SK-N-SH (cell line): ENCODE measurements around the gene MRAP. TPM values are rescaled to one million over a fixed set of nuclear protein-coding genes. Genes with fewer than 3 reads are reported as not detected.

Experiments
- CTCF ChIA-PET: fragments of 300-600, 350-600 bp; formaldehyde crosslinking; extraction: SDS; loops from one replicate; lab custom pipeline; 2021; lab: Yijun Ruan, JAX
- POLR2A ChIA-PET: fragments of 350-600 bp; sonication (Branson Sonifier 250); formaldehyde crosslinking; extraction: SDS; loops from one replicate; lab custom pipeline; 2020; ENCODE audit warnings: antibody characterized with exemption, inconsistent platforms; lab: Yijun Ruan, JAX
- DNase-seq: peaks from one replicate; pipeline ENCODE4 v3.0.0; 2012
- H2AFZ ChIP-seq: fragments of 200-600 bp; sonication (generic); 2 replicates; pipeline ENCODE4 v1.8.1; 2016; ENCODE audit warnings: antibody characterized with exemption, mild to moderate bottlenecking, low read depth
- H3F3A ChIP-seq: fragments of 200-600 bp; sonication (generic); replicated peaks from 2 replicates; pipeline ENCODE3; 2016; ENCODE audit warnings: antibody characterized with exemption, mild to moderate bottlenecking; ENCODE audit not compliant: insufficient read depth
- H3K27ac ChIP-seq, 2 experiments: fragments of 200-500 bp in 1 of 2; fragments of 200-600 bp in 1 of 2; sonication (Bioruptor generic) in 1 of 2; sonication (generic), shearing (Covaris generic) in 1 of 2; 2 replicates each; pipeline versions ENCODE4 v1.5.1 to v1.6.1; 2014 to 2016; ENCODE audit warnings: low read depth in 2 of 2, inconsistent platforms in 1 of 2, low read length in 1 of 2, mild to moderate bottlenecking in 1 of 2, mixed read lengths in 1 of 2
- H3K27me3 ChIP-seq: fragments of 200-600 bp; sonication (generic), shearing (Covaris generic); 2 replicates; pipeline ENCODE4 v1.6.1; 2016; ENCODE audit warnings: mixed run types; ENCODE audit not compliant: insufficient read depth
- H3K36me3 ChIP-seq, 2 experiments: fragments of 200-500 bp in 1 of 2; fragments of 200-600 bp in 1 of 2; sonication (Bioruptor generic) in 1 of 2; sonication (generic) in 1 of 2; replicated peaks in 1 of 2; 2 replicates each; pipeline versions ENCODE3 to v1.5.1; 2014 to 2016; ENCODE audit warnings: low read length in 1 of 2, mild to moderate bottlenecking in 1 of 2; ENCODE audit not compliant: insufficient read depth in 2 of 2, control insufficient read depth in 1 of 2
- H3K4me1 ChIP-seq, 2 experiments: fragments of 200-500 bp in 1 of 2; fragments of 200-600 bp in 1 of 2; sonication (Bioruptor generic) in 1 of 2; sonication (generic), shearing (Covaris generic) in 1 of 2; 2 replicates each; pipeline versions ENCODE4 v1.5.1 to v1.6.1; 2014 to 2016; ENCODE audit warnings: low read depth in 1 of 2, low read length in 1 of 2, mixed run types in 1 of 2; ENCODE audit not compliant: insufficient read depth in 2 of 2, control insufficient read depth in 1 of 2
- H3K4me2 ChIP-seq: fragments of 200-600 bp; sonication (generic), shearing (Covaris generic); 2 replicates; pipeline ENCODE4 v1.6.1; 2017; ENCODE audit warnings: mixed run types
- H3K4me3 ChIP-seq, 2 experiments: fragments of 200-500 bp in 1 of 2; fragments of 200-600 bp in 1 of 2; sonication (Bioruptor generic) in 1 of 2; sonication (generic), shearing (Covaris generic) in 1 of 2; 2 replicates each; pipeline versions ENCODE4 v1.5.1 to v1.8.1; 2014 to 2016; ENCODE audit warnings: low read depth in 2 of 2, inconsistent platforms in 1 of 2, low read length in 1 of 2, mild to moderate bottlenecking in 1 of 2, mixed read lengths in 1 of 2, moderate library complexity in 1 of 2
- H3K79me2 ChIP-seq: fragments of 200-600 bp; sonication (generic); 2 replicates; pipeline ENCODE4 v1.8.1; 2017; ENCODE audit warnings: mild to moderate bottlenecking; ENCODE audit not compliant: insufficient read depth
- H3K9ac ChIP-seq: fragments of 200-600 bp; sonication (generic); 2 replicates; pipeline ENCODE4 v1.6.1; 2017; ENCODE audit warnings: mixed run types
- H3K9me2 ChIP-seq: fragments of 200-600 bp; sonication (generic); 2 replicates; pipeline ENCODE4 v1.6.1; 2017; ENCODE audit warnings: mixed run types
- H3K9me3 ChIP-seq: fragments of 200-600 bp; sonication (generic); 2 replicates; pipeline ENCODE4 v1.6.1; 2017; ENCODE audit warnings: mixed run types, mild to moderate bottlenecking, moderate library complexity
- H4K20me1 ChIP-seq: fragments of 200-600 bp; sonication (generic); 2 replicates; pipeline ENCODE4 v1.6.1; 2017; ENCODE audit warnings: mild to moderate bottlenecking, mixed run types; ENCODE audit not compliant: insufficient read depth
- CHD2 ChIP-seq: fragments of 150-350 bp; IDR thresholded peaks from 2 replicates; pipeline ENCODE4 v1.6.1; 2018; ENCODE audit warnings: low read length; ENCODE audit not compliant: partially characterized antibody
- ELF1 ChIP-seq: IDR thresholded peaks from 2 replicates; pipeline ENCODE4 v1.4.0; 2012
- EP300 ChIP-seq, 2 experiments: IDR thresholded peaks; 2 replicates each; pipeline versions ENCODE4 v1.4.0 to v1.6.1; 2012; ENCODE audit warnings: borderline replicate concordance in 1 of 2, low read depth in 1 of 2, low read length in 1 of 2
- EZH2phosphoT487 ChIP-seq: fragments of 200-600 bp; sonication (generic); IDR thresholded peaks from 2 replicates; pipeline ENCODE4 v1.6.1; 2017; ENCODE audit warnings: low read depth, mixed run types, mild to moderate bottlenecking, antibody characterized with exemption, moderate library complexity, borderline replicate concordance
- FOSL2 ChIP-seq: IDR thresholded peaks from 2 replicates; pipeline ENCODE4 v1.4.0; 2012; ENCODE audit warnings: low read depth, mild to moderate bottlenecking, moderate library complexity, borderline replicate concordance
- FOXM1 ChIP-seq: IDR thresholded peaks from 2 replicates; pipeline ENCODE4 v1.4.0; 2012; ENCODE audit warnings: low read depth, mild to moderate bottlenecking
- GABPA ChIP-seq: IDR thresholded peaks from 2 replicates; pipeline ENCODE4 v1.4.0; 2012; ENCODE audit warnings: low read depth, mild to moderate bottlenecking
- MXI1 ChIP-seq: IDR thresholded peaks from 2 replicates; pipeline ENCODE4 v1.6.1; 2012; ENCODE audit warnings: mild to moderate bottlenecking, low read depth, low read length, improper control_type of control experiment
- NRF1 ChIP-seq: IDR thresholded peaks from 2 replicates; pipeline ENCODE4 v1.6.1; 2012; ENCODE audit warnings: low read depth, mild to moderate bottlenecking, low read length
- RCOR1 ChIP-seq: fragments of 150-350 bp; IDR thresholded peaks from 2 replicates; pipeline ENCODE4 v1.6.1; 2017; ENCODE audit warnings: antibody characterized with exemption, low read length
- RFX5 ChIP-seq: IDR thresholded peaks from 2 replicates; pipeline ENCODE4 v1.6.1; 2012; ENCODE audit warnings: mild to moderate bottlenecking, improper control_type of control experiment, low read length
- RXRA ChIP-seq: IDR thresholded peaks from 2 replicates; pipeline ENCODE4 v1.4.0; 2012; ENCODE audit warnings: low read depth, mild to moderate bottlenecking, borderline replicate concordance
- SIN3A ChIP-seq: IDR thresholded peaks from 2 replicates; pipeline ENCODE4 v1.6.1; 2012; ENCODE audit warnings: low read depth, mild to moderate bottlenecking, low read length, moderate library complexity, borderline replicate concordance
- SMC3 ChIP-seq: IDR thresholded peaks from 2 replicates; pipeline ENCODE4 v1.6.1; 2012; ENCODE audit warnings: low read depth, low read length, improper control_type of control experiment
- TEAD4 ChIP-seq: IDR thresholded peaks from 2 replicates; pipeline ENCODE4 v1.4.0; 2012; ENCODE audit warnings: mild to moderate bottlenecking, borderline replicate concordance; ENCODE audit not compliant: insufficient read depth
- USF1 ChIP-seq: IDR thresholded peaks from 2 replicates; pipeline ENCODE4 v1.4.0; 2012; ENCODE audit warnings: low read depth, borderline replicate concordance
- WGBS: methylation state at CpG from one replicate; pipeline ENCODE4 v1.1.6; 2017; ENCODE audit warnings: low lambda C conversion rate; 5-methylcytosine and 5-hydroxymethylcytosine counted together
- polyA plus RNA-seq, 3 experiments: library from polyadenylated mRNA; depleted of rRNA; stranded (reverse); fragments of >200 nt; gene quantifications; 2 replicates each; pipeline ENCODE4 v1.2.3, GENCODE V29; 2012
- TF ChIP-seq, protein P1 (sequence below): fragments of 150-350 bp; IDR thresholded peaks from 2 replicates; pipeline ENCODE4 v1.6.1; 2016; ENCODE audit warnings: mild to moderate bottlenecking, low read depth, low read length
- TF ChIP-seq, protein P2 (sequence below): fragments of 200-600 bp; sonication (generic); IDR thresholded peaks from 2 replicates; pipeline ENCODE4 v1.6.1; 2017; ENCODE audit warnings: antibody characterized with exemption, mild to moderate bottlenecking, moderate library complexity
- TF ChIP-seq, protein P3 (sequence below): IDR thresholded peaks from 2 replicates; pipeline ENCODE4; 2012
- TF ChIP-seq, protein P4 (sequence below): IDR thresholded peaks from 2 replicates; pipeline ENCODE4 v1.4.0; 2012; ENCODE audit warnings: low read depth, borderline replicate concordance

The MRAP gene
- polyA plus RNA-seq, 1 of the 3 experiments (the other 2 are of a cell fraction), result not detected

GRCh38 chr21:32298148-32298559 lies 501 bp upstream of the MRAP start:
- Histone ChIP-seq H3K9ac (no peak overlapping the region), H3K27ac (no peak overlapping the region), H3K9me2 (no peaks in the 10 kb centered on the region), H3K4me3 (no peak overlapping the region), H2AFZ (no peak overlapping the region), H3K79me2 (no peaks in the 10 kb centered on the region), H3K27me3 (no peaks in the 10 kb centered on the region), H4K20me1 (no peaks in the 10 kb centered on the region), H3F3A (peaks cover 19% of the 10 kb centered on the region), H3K4me1 (no peaks in the 10 kb centered on the region), H3K4me2 (no peak overlapping the region), H3K36me3 (peaks cover 22 to 42% of the 10 kb centered on the region in 2 experiments), H3K9me3 (no peaks in the 10 kb centered on the region)
- CTCF ChIA-PET, result no interaction called here
- 80% methylated on average over 6 of the region's 6 CpGs for WGBS
- POLR2A ChIA-PET, result no interaction called here
- TF ChIP-seq, protein P1, sequence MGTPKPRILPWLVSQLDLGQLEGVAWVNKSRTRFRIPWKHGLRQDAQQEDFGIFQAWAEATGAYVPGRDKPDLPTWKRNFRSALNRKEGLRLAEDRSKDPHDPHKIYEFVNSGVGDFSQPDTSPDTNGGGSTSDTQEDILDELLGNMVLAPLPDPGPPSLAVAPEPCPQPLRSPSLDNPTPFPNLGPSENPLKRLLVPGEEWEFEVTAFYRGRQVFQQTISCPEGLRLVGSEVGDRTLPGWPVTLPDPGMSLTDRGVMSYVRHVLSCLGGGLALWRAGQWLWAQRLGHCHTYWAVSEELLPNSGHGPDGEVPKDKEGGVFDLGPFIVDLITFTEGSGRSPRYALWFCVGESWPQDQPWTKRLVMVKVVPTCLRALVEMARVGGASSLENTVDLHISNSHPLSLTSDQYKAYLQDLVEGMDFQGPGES, result no peak
- TF ChIP-seq, protein P2, sequence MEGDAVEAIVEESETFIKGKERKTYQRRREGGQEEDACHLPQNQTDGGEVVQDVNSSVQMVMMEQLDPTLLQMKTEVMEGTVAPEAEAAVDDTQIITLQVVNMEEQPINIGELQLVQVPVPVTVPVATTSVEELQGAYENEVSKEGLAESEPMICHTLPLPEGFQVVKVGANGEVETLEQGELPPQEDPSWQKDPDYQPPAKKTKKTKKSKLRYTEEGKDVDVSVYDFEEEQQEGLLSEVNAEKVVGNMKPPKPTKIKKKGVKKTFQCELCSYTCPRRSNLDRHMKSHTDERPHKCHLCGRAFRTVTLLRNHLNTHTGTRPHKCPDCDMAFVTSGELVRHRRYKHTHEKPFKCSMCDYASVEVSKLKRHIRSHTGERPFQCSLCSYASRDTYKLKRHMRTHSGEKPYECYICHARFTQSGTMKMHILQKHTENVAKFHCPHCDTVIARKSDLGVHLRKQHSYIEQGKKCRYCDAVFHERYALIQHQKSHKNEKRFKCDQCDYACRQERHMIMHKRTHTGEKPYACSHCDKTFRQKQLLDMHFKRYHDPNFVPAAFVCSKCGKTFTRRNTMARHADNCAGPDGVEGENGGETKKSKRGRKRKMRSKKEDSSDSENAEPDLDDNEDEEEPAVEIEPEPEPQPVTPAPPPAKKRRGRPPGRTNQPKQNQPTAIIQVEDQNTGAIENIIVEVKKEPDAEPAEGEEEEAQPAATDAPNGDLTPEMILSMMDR, result no peak
- TF ChIP-seq, protein P3, sequence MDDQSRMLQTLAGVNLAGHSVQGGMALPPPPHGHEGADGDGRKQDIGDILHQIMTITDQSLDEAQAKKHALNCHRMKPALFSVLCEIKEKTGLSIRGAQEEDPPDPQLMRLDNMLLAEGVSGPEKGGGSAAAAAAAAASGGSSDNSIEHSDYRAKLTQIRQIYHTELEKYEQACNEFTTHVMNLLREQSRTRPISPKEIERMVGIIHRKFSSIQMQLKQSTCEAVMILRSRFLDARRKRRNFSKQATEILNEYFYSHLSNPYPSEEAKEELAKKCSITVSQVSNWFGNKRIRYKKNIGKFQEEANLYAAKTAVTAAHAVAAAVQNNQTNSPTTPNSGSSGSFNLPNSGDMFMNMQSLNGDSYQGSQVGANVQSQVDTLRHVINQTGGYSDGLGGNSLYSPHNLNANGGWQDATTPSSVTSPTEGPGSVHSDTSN, result no peak
- TF ChIP-seq MXI1 (no peak), TEAD4 (no peak), NRF1 (no peak), EP300 (IDR thresholded peaks at IDR 0.05; ENCODE audit: borderline replicate concordance in 1 of 2, low read depth in 1 of 2, low read length in 1 of 2) (no peak), FOXM1 (no peak), ELF1 (no peak), GABPA (no peak), EZH2phosphoT487 (no peak), CHD2 (no peak), USF1 (no peak), RFX5 (no peak), SIN3A (no peak), RXRA (no peak), RCOR1 (no peak), FOSL2 (no peak), SMC3 (no peak)
- TF ChIP-seq, protein P4, sequence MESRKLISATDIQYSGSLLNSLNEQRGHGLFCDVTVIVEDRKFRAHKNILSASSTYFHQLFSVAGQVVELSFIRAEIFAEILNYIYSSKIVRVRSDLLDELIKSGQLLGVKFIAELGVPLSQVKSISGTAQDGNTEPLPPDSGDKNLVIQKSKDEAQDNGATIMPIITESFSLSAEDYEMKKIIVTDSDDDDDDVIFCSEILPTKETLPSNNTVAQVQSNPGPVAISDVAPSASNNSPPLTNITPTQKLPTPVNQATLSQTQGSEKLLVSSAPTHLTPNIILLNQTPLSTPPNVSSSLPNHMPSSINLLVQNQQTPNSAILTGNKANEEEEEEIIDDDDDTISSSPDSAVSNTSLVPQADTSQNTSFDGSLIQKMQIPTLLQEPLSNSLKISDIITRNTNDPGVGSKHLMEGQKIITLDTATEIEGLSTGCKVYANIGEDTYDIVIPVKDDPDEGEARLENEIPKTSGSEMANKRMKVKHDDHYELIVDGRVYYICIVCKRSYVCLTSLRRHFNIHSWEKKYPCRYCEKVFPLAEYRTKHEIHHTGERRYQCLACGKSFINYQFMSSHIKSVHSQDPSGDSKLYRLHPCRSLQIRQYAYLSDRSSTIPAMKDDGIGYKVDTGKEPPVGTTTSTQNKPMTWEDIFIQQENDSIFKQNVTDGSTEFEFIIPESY, result no peak
- no peak for DNase-seq
